Stimulated activated CD4-positive, alpha-beta T cell treated with anti-CD3 and anti-CD28 coated beads, Interleukin-1b, Interleukin-23, amount 100 ng/mL, for 4 hours (primary cell): ENCODE results near the gene SSR1.
"Not testable (repeated sequence)": the region's sequence is repeated elsewhere in the genome, so short reads cannot be mapped to it uniquely, and the experiment has no call there.

ENCODE experiments used
- DNase-seq, 2 donors: peaks; one replicate each; pipeline ENCODE4 v3.0.0-alpha.2; 2020; ENCODE audit warnings: low read depth in 2 of 2

SSR1 gene

GRCh38 chr6:7317538-7317937, 4.5 kb upstream of the SSR1 start:
- DNase-seq = no peak

- DNase-seq = no peak
These were observed 3.9 kb upstream of the SSR1 start for GRCh38 chr6:7316658-7317533.

GRCh38 chr6:7315948-7316365, 3.0 kb upstream of the SSR1 start:
- no peak for DNase-seq

GRCh38 chr6:7315087-7315947, 2.3 kb upstream of the SSR1 start:
- not testable (repeated sequence) for DNase-seq

GRCh38 chr6:7314414-7314813, 1.4 kb upstream of the SSR1 start:
- DNase-seq = no peak

- no peak for DNase-seq
These were observed 636 bp upstream of the SSR1 start for GRCh38 chr6:7313505-7314165.

GRCh38 chr6:7311917-7312615, 933 bp downstream of the SSR1 start:
- no peak for DNase-seq

- no peak for DNase-seq
These were observed 1.8 kb downstream of the SSR1 start for GRCh38 chr6:7311176-7311575.

- DNase-seq = no peak
These were observed 3.9 kb downstream of the SSR1 start for GRCh38 chr6:7309050-7309449.

- no peak for DNase-seq
These were observed 5.5 kb downstream of the SSR1 start for GRCh38 chr6:7307533-7307932.

- no peak for DNase-seq
These were observed 8.2 kb downstream of the SSR1 start for GRCh38 chr6:7304821-7305220.

GRCh38 chr6:7301702-7302101, 11.3 kb downstream of the SSR1 start:
- no peak for DNase-seq

- DNase-seq = no peak
These were observed 12.1 kb downstream of the SSR1 start for GRCh38 chr6:7300926-7301325.

- DNase-seq = no peak
These were observed 14.9 kb downstream of the SSR1 start for GRCh38 chr6:7298113-7298512.

- no peak for DNase-seq
These were observed 16.4 kb downstream of the SSR1 start for GRCh38 chr6:7296602-7297001.

- no peak for DNase-seq
These were observed 17.1 kb downstream of the SSR1 start for GRCh38 chr6:7295916-7296315.

- no peak for DNase-seq
These were observed 20.3 kb downstream of the SSR1 start for GRCh38 chr6:7292596-7293255.

- DNase-seq = no peak
These were observed 22.9 kb downstream of the SSR1 start for GRCh38 chr6:7290079-7290478.

- DNase-seq = no peak
These were observed 27.6 kb downstream of the SSR1 start for GRCh38 chr6:7285416-7285815.

- DNase-seq = no peak
These were observed 29.3 kb downstream of the SSR1 start for GRCh38 chr6:7283676-7284075.
